T follicular helper cell (primary cell): ENCODE results near the gene ZG16B.

Experiments used
- DNase-seq: peaks from one replicate; pipeline ENCODE4 v3.0.0-alpha.2; 2020; ENCODE audit warnings: low read depth
- total RNA-seq, 2 experiments: gene quantifications; one replicate each; lab custom pipeline; 2026; lab: John Stamatoyannopoulos, UW

ZG16B gene, protein sequence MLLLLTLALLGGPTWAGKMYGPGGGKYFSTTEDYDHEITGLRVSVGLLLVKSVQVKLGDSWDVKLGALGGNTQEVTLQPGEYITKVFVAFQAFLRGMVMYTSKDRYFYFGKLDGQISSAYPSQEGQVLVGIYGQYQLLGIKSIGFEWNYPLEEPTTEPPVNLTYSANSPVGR
- 0.18 to 0.22 reads per million in 2 experiments for total RNA-seq

DNA sequence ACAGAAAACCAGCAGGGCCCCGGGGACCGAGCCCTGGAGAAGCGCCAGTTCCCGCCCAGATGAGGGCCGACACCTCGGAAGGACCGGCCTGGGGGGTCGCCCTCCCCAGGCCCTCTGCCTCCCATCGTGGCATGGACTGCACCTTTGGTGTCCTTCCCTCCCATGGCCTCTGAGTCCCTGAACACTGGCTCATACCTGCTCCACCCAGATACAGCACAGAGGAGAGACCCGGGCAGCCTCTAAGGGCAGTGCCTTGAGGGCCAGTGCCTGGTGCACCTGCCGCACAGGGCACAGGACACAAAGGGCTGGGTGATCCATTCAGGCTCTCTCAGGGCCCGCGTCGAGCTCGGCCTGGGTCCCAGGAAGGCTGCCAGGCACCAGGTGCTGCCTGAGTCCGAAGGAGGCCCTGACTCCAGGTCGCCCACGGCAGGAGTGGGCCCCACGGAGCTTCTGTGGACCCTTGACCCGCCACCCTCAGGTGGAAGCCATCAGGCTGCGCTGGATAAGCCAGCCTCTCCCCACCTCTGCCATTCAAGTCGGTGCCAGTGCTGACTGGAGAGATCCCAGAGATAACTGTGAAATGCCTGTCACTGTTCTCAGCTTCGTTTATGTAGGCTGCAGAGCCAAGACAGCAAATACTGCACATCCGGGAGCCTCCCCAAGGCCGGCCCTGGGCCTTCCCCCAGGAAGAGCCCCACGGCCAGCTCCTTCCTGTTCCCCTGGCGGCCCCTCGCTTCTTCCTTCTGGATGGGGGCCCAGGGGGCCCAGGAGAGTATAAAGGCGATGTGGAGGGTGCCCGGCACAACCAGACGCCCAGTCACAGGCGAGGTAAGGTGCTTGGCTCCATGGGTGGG, at the start of gene ZG16B:
TSS of gene ZG16B (plus strand) at position 803 of the 854 bp plus-strand sequence. CDS start 139 bp downstream, outside the sequence.
- DNase-seq: no peak

DNA sequence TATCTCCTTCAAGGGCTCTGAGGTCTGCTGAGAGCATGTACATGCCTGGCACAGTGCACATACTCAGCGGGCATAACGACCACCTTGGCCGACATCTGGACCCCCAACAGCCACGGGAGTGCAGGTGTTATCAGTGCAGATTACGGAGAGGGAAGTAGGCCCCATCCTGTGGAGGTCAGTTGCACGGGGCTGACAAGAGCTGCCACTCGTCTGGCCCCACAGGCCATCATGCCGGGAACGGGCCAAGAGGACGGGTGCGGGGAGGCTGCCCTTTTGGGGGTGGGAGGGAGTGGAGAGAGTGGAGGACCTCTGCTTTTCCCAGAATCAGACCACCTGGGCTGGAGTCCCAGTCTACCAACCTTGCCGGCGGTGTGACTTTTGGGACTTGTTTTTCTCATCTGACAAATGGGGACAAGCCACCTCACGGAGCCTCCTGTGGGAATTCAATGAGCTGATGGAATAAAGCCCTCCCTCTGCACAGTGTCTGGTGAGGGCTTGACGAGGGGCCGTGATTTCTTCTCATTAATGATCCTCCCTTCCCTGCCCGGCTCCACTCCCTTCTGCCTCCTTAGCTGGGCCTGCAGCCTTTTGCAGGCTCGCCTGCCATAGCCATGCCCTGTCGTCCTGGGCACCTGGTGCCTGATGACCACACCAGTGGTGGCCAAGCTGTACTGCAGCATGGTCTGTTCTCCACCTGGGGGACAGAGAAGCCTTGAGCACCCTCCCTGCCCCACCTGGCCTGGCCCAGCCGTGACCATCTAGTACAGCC, 47.3 kb upstream of the ZG16B start:
- no peak for DNase-seq

DNA sequence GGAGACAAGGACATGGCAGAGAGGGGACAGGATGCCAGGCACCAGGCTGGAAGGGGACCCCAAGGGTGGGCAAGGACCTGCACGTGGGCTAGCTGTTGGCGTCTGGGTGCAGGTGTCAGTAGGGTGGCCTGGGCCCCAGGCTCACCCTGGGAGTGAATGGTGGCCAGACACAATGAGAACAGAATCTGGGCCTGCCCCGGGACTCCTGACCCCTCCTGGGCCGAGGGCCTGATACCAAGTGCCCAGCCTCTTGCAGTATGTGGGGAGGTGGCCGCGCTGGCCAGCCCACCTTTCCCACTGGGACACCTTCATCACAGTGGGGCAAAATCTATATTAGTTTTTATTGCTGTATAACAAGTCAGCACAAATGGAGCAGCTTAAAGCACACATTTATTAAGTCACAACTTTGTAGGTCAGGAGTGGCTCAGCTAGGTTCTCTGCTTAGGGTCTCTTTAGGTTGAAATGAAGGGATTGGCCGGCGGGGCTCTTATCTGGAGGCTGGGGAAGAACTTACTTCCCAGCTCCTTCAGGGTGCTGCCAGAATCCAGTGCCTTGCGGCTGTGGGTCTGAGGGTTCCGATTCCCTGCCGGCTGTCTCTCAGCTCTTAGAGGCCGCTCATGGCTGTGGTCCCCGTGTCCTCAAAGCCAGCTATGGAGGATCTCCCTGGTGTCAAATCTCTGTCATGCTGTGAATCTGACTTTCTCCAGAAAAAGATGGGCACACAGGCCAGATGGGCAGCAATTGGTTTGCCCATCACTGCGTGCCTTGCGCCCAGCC, 46.3 kb upstream of the ZG16B start:
- no peak for DNase-seq

DNA sequence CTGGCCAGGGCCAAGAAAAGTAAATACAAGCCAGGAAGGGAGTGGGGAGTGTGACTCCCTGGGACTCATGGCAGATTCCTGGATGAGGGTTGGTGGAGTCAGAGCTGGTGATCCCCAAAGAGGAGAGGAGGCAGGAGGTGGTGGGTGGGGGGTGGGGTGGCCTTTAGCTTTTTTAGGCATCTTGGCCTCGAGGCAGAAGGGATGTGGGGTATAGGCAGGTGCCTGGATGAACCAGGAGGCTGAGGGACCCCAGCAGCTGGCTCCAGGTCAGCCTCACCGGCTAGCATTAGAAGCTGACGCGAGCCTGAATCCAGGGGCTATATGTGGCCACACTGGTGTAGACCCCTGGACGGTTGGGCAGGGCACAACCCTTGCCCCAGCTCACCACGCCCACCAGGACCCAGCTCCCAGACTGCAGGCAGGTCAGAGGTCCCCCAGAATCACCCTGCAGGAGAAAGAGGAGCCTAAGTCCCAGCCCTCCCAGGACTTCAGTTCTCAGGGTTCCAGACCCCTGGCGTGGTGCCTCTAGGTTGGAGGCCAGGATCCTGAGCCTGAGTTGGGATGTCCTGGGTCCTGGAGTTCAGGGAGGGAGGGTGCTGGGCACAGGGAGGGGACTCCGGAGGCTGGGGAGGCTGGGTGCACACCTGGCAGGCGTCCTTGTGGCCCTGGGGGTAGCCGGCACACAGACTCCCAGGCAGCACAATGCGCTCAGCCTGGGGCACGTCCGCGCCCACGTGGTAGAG, 45.6 kb upstream of the ZG16B start:
- no peak for DNase-seq

DNA sequence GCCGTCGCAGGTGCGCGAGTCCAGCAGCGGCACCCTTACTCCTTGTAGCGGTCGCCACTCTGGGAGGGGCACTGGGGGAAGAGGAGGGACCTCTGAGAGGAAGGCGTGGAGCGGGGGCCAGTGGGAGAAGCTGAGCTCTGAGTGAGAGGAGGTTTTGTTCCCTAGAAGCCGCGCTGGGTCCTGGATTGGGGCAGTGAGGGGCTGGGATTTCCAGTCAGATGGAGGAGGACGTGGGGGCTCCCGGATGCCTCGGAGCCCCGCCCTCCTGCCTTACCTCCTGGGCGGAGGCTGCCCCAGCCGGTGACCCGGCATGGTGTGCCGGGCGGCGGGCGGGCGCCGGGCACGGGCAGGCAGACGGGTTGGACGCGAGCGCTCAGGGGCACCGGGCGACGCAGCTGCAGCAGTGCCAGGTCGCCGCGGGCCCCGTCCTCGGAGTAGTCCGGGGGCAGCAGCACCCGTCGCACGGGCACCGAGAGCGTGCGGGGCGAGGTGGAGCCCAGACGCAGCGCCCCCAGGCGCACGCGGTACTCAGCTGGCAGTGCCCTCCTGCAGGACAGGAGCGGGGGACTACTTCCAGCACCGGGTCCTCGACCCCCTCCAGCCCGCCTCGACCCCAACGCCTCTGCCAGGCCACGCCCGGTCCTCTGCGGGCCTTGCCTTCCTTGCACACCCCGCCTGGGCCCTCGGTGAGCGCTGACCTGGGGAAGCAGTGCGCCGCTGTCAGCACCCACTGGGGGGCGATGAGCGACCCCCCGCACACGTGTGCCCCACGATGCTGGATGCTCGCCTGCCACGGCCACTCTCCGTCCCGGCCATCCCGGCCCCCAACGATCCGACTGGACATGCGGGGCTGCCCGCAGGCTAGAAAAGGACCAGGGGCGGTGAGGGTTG, 44.8 kb upstream of the ZG16B start:
- DNase-seq: no peak

DNA sequence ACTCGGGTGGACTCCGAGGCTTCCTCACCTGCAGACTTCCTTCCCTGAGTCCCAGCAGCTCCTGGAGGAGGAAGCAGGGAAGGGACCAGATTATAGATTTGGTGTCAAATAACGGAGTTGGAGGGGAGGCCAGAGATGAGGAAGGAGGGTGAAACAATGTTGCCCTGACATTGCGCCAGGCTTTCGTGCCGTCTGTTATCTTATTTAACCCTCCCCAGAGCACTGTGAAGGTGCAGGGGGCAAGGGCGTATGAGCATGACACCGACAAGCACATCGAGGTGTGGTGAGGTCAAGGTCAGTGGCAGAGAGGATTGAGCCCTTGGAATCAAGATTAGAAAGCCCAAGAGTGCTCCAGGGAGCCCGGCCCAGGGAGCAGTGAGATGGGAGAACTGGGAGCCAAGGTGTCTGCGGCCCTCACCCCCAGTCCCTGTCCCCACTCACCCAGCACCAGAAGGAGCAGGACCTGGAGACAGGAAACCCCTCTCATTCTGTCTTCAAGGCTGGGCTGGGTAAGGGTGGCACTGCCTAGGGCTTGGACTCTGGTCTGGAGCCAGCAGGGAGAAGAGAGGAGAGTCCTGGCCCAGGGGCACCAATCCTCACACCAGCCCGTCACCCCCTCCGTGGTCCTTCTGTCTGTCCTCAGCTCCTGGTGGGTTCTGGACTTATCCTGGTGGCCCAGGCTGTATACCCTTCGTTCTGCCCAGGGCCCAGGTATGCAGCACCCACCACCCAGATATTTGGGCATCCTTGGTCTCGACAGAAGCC, 43.9 kb upstream of the ZG16B start:
- DNase-seq: no peak

DNA sequence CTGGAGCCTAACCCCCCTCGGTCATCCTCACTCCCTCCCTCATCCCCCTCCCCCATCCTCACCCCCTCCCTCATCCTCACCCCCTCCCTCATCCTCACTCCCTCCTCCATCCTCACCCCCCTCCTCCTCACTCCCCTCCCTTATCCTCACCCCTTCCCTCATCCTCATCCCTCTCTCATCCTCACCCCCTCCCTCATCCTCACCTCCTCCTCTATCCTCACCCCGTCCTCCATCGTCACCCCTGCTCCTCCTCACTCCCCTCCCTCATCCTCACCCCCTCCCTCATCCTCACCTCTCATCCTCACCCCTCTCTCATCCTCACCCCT, 43.3 kb upstream of the ZG16B start:
- no peak for DNase-seq

DNA sequence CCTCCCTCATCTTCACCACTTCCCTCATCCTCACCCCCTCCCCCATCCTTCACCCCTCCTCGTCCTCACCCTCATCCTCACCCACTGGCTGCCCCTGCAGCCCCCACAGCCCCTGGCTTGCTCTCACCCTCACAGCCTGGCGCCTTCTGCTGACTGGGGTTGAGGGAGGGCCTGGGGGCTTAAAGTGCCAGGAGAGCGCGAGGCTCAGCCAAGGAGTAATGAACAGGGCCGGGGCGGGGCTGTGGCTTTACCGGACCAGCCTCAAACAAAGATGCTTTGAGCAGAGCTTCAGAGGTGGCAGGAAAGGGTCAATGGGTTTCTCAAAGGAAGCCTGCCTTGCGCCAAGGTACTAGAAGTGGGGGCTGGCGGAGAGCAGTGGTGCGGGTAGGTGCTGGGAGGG, 42.7 kb upstream of the ZG16B start, which contains the start of gene PRSS33:
TSS of gene PRSS33 (minus strand) at position 155 of the 400 bp plus-strand sequence. CDS start 1,013 bp downstream, outside the sequence.
- DNase-seq: no peak

DNA sequence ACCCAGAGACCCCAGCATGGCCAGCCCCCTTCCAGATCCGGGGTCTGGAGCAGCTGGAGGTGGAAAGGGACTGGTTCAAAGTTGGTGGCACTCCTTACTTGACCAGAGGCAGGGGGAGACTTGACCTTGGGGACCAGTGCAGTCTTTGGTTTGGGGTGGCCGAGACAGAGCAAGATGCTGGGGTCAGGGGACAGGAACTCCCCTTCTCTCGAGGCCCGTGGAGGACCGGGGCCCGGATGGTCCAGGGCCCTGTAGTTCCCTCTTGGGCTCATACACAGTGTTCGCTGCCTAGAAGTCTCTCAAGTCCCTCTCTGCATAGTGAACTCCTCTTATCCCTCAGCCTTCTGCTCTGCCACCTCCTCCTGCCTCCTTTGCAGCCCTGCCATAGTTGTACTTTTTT, 42.1 kb upstream of the ZG16B start:
- no peak for DNase-seq

DNA sequence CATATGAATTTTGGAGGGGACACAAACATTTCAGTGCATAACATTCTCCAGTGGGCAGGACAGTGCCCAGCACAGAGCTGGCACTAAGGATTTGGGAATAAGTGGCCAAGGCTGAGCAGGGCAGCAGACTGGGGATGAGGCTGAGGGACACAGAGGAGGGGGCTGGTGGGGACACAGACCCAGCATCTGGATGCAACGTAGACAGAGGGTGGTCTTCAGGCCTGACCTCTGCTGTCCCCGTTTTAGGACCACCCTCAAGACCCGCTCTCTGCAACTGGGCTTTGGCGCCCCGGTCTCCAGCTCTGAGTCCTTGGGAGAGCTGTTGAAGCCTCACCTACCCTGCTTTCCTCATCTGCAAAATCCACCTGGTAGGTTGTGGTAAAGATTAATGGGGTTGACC, 39.5 kb upstream of the ZG16B start:
- no peak for DNase-seq

DNA sequence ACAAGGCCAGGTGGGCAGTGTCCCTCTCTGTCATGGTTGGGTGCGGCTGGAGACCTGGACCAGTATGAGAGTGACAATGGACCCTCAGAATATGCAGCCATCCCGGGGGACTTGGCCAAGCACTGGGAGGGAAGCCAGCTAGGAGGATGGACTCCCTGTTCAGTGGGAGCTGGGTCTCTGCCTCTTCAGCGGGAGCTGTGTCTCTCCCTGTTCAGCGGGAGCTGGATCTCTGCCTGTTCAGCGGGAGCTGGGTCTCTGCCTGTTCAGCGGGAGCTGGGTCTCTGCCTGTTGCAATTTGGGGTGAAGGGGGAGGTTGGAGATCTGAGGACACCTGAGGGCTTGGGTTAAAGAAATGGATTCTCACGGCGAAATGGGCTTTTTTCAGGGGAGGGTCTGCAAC, 38.9 kb upstream of the ZG16B start:
- DNase-seq: no peak

DNA sequence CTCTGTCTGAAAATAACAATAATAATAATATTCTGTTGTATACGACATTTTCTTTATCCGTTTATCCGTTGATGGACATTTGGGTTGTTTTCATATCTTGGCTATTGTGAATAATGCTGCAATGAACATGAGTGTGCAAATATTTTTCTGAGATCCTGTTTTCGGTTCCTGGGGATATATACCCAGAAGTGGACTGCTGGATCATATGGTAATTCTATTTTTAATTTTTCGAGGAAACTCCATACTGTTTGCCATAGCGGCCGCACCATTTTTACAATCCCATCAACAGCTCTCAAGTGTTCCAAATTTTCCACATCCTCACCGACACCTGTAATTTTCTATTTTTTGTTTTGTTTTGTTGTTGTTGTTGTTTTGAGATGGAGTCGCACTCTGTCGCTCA, 37.2 kb upstream of the ZG16B start:
- no peak for DNase-seq

DNA sequence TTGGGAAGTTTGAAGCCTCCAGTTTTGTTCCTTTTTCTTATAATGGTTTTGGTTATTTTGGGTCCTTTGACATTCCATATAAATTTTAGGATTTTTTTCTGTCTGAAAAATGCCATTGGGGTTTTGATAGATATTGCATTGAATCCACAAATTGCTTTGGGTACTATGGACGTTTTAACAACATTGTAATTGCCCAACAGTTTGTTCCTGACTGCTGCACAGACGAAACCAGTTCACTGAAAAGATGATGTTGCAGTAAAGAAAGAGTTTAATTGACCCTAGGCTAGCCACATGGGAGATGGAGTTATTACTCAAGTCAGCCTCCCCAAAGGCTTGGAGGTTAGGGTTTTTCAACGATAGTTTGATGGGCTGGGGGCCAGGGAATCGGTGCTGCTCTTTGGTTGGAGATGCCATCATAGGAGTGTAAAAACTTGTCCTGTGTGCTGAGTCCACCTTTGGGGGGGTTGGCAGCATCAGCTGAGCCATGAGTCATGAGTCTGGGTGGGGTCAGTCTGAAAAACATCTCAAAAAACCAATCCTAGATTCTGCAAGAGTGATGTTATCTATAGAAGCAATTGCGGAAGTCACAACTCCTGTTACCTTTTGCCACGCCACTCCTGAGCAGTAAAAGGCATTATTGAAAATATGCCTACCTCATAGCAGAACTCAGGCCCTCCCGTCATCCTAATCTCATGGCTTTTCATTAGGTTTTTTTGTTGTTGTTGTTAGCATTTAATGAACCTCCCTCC, 34.5 kb upstream of the ZG16B start:
- no peak for DNase-seq

DNA sequence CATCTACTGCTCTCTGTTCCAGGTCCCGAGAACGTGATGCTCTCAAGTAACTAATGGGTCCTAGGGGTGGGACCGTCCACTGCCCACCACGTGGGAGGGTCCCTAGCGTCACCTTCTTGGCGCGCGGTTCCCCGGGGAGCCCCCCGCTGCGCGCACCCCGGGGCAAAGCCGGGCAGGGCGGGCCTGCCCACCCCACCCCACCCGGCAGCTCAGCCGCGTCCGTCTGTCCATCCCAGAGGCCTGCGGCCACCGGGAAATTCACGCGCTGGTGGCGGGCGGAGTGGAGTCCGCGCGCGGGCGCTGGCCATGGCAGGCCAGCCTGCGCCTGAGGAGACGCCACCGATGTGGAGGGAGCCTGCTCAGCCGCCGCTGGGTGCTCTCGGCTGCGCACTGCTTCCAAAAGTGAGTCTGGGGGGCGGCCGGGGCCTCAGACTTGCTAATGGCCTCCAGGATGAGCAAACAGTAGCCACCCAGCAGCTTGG, 31.3 kb upstream of the ZG16B start:
- DNase-seq: no peak

DNA sequence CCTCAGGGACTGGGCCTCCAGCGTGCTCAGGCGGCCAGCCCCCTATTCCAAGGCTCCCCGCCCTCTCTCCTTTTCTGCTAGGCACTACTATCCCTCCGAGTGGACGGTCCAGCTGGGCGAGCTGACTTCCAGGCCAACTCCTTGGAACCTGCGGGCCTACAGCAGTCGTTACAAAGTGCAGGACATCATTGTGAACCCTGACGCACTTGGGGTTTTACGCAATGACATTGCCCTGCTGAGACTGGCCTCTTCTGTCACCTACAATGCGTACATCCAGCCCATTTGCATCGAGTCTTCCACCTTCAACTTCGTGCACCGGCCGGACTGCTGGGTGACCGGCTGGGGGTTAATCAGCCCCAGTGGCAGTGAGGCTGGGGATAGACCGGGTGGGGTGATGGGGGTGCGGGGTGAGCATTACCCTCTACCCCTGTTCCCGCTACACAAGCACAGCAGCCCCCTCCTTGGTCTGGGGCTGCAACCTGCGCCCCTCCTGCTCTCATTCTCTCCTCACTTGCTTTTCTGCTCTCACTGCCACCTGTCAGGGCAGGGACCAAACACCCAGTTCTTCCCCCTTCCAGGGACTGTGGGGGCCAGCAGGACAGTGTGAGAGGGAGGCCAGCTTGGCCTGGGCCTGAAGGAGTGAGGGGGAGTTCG, 30.8 kb upstream of the ZG16B start:
- no peak for DNase-seq

DNA sequence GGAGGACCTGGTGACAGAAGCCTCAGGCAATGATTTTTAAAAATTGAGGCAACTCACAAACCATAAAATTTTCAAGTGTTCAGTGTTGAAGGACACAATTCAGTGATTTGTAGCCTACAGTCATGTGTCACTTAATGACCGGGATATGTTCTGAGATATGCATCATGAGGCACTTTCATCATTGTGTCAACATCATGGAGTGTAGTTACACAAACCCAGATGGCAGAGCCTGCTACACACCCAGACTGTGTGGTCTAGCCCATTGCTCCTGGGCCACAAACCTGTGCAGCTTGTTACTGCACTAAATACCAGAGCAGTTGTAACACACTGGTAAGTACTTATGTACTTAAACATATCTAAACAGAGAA, 30.3 kb upstream of the ZG16B start:
- no peak for DNase-seq

DNA sequence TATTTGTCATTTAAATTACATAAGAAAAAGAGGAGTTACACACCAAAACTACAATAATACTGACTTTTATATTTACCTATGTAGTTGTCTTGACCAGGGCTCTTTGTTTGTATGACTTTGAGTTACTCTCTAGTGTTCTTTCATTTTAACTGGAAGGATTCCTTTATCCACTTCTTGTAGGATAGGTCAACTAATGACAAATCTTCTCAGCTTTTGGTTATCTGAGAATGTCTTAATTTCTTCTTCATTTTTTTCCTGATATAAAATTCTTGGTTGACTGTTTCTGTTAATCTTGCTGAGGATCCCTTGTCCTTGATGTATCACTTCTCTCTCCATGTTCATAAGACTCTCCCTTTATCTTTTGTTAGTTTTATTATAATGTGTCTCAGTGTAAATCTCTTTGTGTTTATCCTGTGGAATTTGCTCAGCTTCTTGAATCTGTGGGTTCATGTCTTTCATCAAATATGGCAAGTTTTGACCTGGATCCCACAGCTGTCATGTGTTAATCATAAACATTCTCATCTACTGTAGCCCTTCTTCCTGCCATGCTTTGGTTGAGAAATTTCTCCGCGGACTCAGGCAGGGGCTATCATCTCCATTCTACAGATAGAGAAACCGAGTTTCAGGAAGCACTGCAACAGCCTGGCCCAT, 26.4 kb upstream of the ZG16B start:
- no peak for DNase-seq

DNA sequence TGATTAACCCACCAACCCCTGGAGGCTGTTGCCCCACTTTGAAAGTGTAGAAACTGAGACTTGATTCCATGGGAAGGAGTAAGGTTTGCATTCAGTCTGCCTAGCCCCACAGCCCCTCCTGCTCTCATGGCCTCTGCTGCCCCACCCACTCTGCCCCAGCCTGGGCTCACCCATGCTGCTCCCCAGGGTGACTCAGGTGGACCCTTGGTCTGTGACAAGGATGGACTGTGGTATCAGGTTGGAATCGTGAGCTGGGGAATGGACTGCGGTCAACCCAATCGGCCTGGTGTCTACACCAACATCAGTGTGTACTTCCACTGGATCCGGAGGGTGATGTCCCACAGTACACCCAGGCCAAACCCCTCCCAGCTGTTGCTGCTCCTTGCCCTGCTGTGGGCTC, 25.4 kb upstream of the ZG16B start:
- no peak for DNase-seq
